Activated CD8-positive, alpha-beta memory T cell treated with anti-CD3 and anti-CD28 coated beads for 36 hours (primary cell): ENCODE data around the gene ALG14. TPM values are rescaled to one million over a fixed set of nuclear protein-coding genes. Genes with fewer than 3 reads are reported as not detected.

Experiments
- CTCF ChIA-PET: fragments of 350-600 bp; sonication (Branson Sonifier 250); formaldehyde crosslinking; loops from one replicate; lab custom pipeline; 2021; ENCODE audit warnings: antibody characterized with exemption; lab: Charles Lee
- POLR2A ChIA-PET: fragments of 350-600 bp; sonication (Branson Sonifier 250); formaldehyde crosslinking; loops from one replicate; lab custom pipeline; 2021; ENCODE audit warnings: antibody characterized with exemption; lab: Charles Lee
- total RNA-seq, 2 experiments: library from RNA; stranded (reverse); gene quantifications; one replicate each; pipeline ENCODE4 v1.2.3, GENCODE V29; 2021

The ALG14 gene
- total RNA-seq, 2 experiments from 2014 or later = 3.7 to 4.6 TPM

- POLR2A ChIA-PET = no interaction called here
- CTCF ChIA-PET = no interaction called here
These were observed 97.9 kb downstream of the ALG14 start for GRCh38 chr1:94974824-94975223.

- ChIA-PET CTCF (no interaction called here), POLR2A (no interaction called here)
These were observed 98.5 kb downstream of the ALG14 start for GRCh38 chr1:94974241-94974640.

- ChIA-PET POLR2A (no interaction called here), CTCF (no interaction called here)
These were observed 99.3 kb downstream of the ALG14 start for GRCh38 chr1:94973309-94973922.

GRCh38 chr1:94971491-94971924, 101.2 kb downstream of the ALG14 start:
- ChIA-PET POLR2A (no interaction called here), CTCF (no interaction called here)

- POLR2A ChIA-PET = no interaction called here
- CTCF ChIA-PET = no interaction called here
These were observed 102.0 kb downstream of the ALG14 start for GRCh38 chr1:94970783-94971182.

- ChIA-PET CTCF (no interaction called here), POLR2A (no interaction called here)
These were observed 103.6 kb downstream of the ALG14 start for GRCh38 chr1:94969137-94969536.

- ChIA-PET POLR2A (no interaction called here), CTCF (no interaction called here)
These were observed 106.7 kb downstream of the ALG14 start for GRCh38 chr1:94966033-94966432.

GRCh38 chr1:94963864-94964263, 108.9 kb downstream of the ALG14 start:
- CTCF ChIA-PET = interaction anchor here (0.9 to 1.0 kb wide), 2 partner anchors 25 to 61 kb away, joined by 3 read pairs; no protein-coding TSS in a partner anchor
- POLR2A ChIA-PET = no interaction called here

GRCh38 chr1:94962409-94963265, 110.1 kb downstream of the ALG14 start:
- CTCF ChIA-PET = interaction anchor here (1.1 kb wide), 1 partner anchor 81 kb away, joined by 4 read pairs; no protein-coding TSS in a partner anchor
- POLR2A ChIA-PET = no interaction called here

GRCh38 chr1:94961988-94962387, 110.8 kb downstream of the ALG14 start:
- CTCF ChIA-PET = interaction anchor here (1.1 kb wide), 1 partner anchor 81 kb away, joined by 4 read pairs; no protein-coding TSS in a partner anchor
- POLR2A ChIA-PET = no interaction called here

- ChIA-PET POLR2A (no interaction called here), CTCF (no interaction called here)
These were observed 111.2 kb downstream of the ALG14 start for GRCh38 chr1:94961582-94961981.

- POLR2A ChIA-PET = no interaction called here
- CTCF ChIA-PET = no interaction called here
These were observed 114.7 kb downstream of the ALG14 start for GRCh38 chr1:94958081-94958480.

- ChIA-PET POLR2A (no interaction called here), CTCF (no interaction called here)
These were observed 116.8 kb downstream of the ALG14 start for GRCh38 chr1:94955767-94956632.

- ChIA-PET POLR2A (no interaction called here), CTCF (no interaction called here)
These were observed 118.2 kb downstream of the ALG14 start for GRCh38 chr1:94954263-94955220.

- CTCF ChIA-PET = no interaction called here
- POLR2A ChIA-PET = no interaction called here
These were observed 119.0 kb downstream of the ALG14 start for GRCh38 chr1:94953746-94954145.

GRCh38 chr1:94953107-94953506, 119.6 kb downstream of the ALG14 start:
- ChIA-PET POLR2A (no interaction called here), CTCF (no interaction called here)

- ChIA-PET POLR2A (no interaction called here), CTCF (no interaction called here)
These were observed 120.2 kb downstream of the ALG14 start for GRCh38 chr1:94952539-94952938.

GRCh38 chr1:94951509-94952208, 121.1 kb downstream of the ALG14 start:
- POLR2A ChIA-PET = no interaction called here
- CTCF ChIA-PET = no interaction called here
